Aorta (tissue), 5 donors: ENCODE data around the gene ANXA9. TPM values are rescaled to one million over a fixed set of nuclear protein-coding genes. Genes with fewer than 3 reads are reported as not detected.

Experiments used
- ATAC-seq: fragments of 200-7000 bp; cut with Tn5 transposase; one replicate; pipeline ENCODE4 v1.9.1; 2022; ENCODE audit warnings: moderate library complexity; ENCODE audit not compliant: low FRiP score
- DNase-seq, 2 donors: peaks; one replicate each; pipeline ENCODE4 v3.0.0-alpha.2; 2020
- H3K27ac ChIP-seq, 2 donors: one replicate each; pipeline ENCODE4 v1.5.1; 2013; ENCODE audit warnings: low read length in 2 of 2, mild to moderate bottlenecking in 2 of 2, moderate library complexity in 2 of 2, control low read depth in 1 of 2, inconsistent platforms in 1 of 2, low read depth in 1 of 2
- H3K27me3 ChIP-seq, 2 donors: one replicate each; pipeline ENCODE4 v1.6.1; 2013; ENCODE audit warnings: control low read depth in 1 of 2, low read length in 1 of 2, mild to moderate bottlenecking in 1 of 2, moderate library complexity in 1 of 2; ENCODE audit not compliant: insufficient read depth in 2 of 2, control insufficient read depth in 1 of 2
- H3K36me3 ChIP-seq, 2 donors: one replicate each; pipeline ENCODE4 v1.6.1; 2013; ENCODE audit warnings: control low read depth in 1 of 2, low read length in 1 of 2, mild to moderate bottlenecking in 1 of 2; ENCODE audit not compliant: insufficient read depth in 2 of 2, control insufficient read depth in 1 of 2
- H3K4me1 ChIP-seq, 2 donors: one replicate each; pipeline ENCODE4 v1.6.1; 2013; ENCODE audit warnings: low read length in 2 of 2, control low read depth in 1 of 2, mild to moderate bottlenecking in 1 of 2, moderate library complexity in 1 of 2; ENCODE audit not compliant: insufficient read depth in 2 of 2, control insufficient read depth in 1 of 2
- H3K4me3 ChIP-seq, 2 donors: one replicate each; pipeline ENCODE4 v1.5.1; 2013; ENCODE audit warnings: low read length in 2 of 2, control low read depth in 1 of 2, mild to moderate bottlenecking in 1 of 2
- H3K9me3 ChIP-seq: one replicate; pipeline ENCODE4 v1.6.1; 2013; ENCODE audit warnings: mild to moderate bottlenecking, low read length; ENCODE audit not compliant: control insufficient read depth
- WGBS, 2 donors: extraction: QIAGEN DNeasy Blood & Tissue Kit; methylation state at CpG; one replicate each; pipeline ENCODE4 v1.1.7; 2013; 5-methylcytosine and 5-hydroxymethylcytosine counted together
- intact Hi-C, 2 donors: fragments of 100-400 bp; cut with DNase I; formaldehyde crosslinking; loops; one replicate each; pipeline versions ENCODE4 v1.14.2 to v1.15.0; 2022
- polyA plus RNA-seq, 2 donors: library from polyadenylated mRNA; stranded (reverse); fragments of 200-250 nt; gene quantifications; one replicate each; pipeline ENCODE4 v1.2.3, GENCODE V29; 2013
- total RNA-seq, 2 donors: library from RNA; stranded (reverse); fragmentation: NEBNext Ultra II Directional; extraction: Animal tissue kit (Norgen Biotek cat#: 25700); gene quantifications; one replicate each; pipeline ENCODE4 v1.2.1, GENCODE V29; 2021
- donor health status: healthy with polysubstance abuse.
- donor health status: Bipolar disorder and iron deficiency.
- donor health status: DM: no; HTN: no; CAD: no.
- donor health status: DM: no; HTN: no; CAD: no.
- donor health status: DM: yes; HTN: yes; CAD: no.

ANXA9 gene
- total and polyA plus RNA-seq, 4 donors, result 0.15 TPM; not detected in 3

GRCh38 chr1:150964164-150964489 lies 18.0 kb upstream of the ANXA9 start:
- Histone ChIP-seq H3K9me3 (no peaks in the 10 kb centered on the region), H3K4me3 (no peak overlapping the region), H3K27ac (no peak overlapping the region), H3K27me3 (no peaks in the 10 kb centered on the region), H3K4me1 (no peaks in the 10 kb centered on the region), H3K36me3 (peaks cover 7 to 27% of the 10 kb centered on the region in 2 donors)
- 77 to 81% methylated on average over 5 of the region's 5 CpGs for WGBS, 2 donors
- intact Hi-C loops, result no loop called here
- DNase-seq (peak in 1 of 2 donors; percentile 19), ATAC-seq (no peak)

- Histone ChIP-seq H3K9me3 (no peaks in the 10 kb centered on the region), H3K4me1 (no peaks in the 10 kb centered on the region), H3K27ac (no peak overlapping the region), H3K27me3 (no peaks in the 10 kb centered on the region), H3K4me3 (no peak overlapping the region), H3K36me3 (peaks cover 7 to 25% of the 10 kb centered on the region in 2 donors)
- intact Hi-C loops, result no loop called here
- 86% methylated on average over 4 of the region's 4 CpGs for WGBS, 2 donors
- DNase-seq (peak in 1 of 2 donors; percentile 15), ATAC-seq (no peak)
These were observed 16.5 kb upstream of the ANXA9 start for GRCh38 chr1:150965605-150966004.

GRCh38 chr1:150966011-150966410 lies 16.1 kb upstream of the ANXA9 start:
- 53 to 61% methylated on average over 6 of the region's 6 CpGs for WGBS, 2 donors
- no peaks in the 10 kb centered on the region for H3K4me1 ChIP-seq
- H3K27me3 ChIP-seq, result no peaks in the 10 kb centered on the region
- intact Hi-C loops, result no loop called here
- ATAC-seq, result no peak
- H3K36me3 ChIP-seq, result peaks cover 7 to 25% of the 10 kb centered on the region in 2 donors
- no peak overlapping the region for H3K27ac ChIP-seq
- H3K4me3 ChIP-seq, result no peak overlapping the region
- no peaks in the 10 kb centered on the region for H3K9me3 ChIP-seq
- DNase-seq, result peak in 1 of 2 donors; percentile 12

GRCh38 chr1:150967936-150968335 lies 14.2 kb upstream of the ANXA9 start:
- peaks cover 7 to 23% of the 10 kb centered on the region in 2 donors for H3K36me3 ChIP-seq
- H3K4me3 ChIP-seq, result no peak overlapping the region
- intact Hi-C loops, result no loop called here
- H3K4me1 ChIP-seq, result no peaks in the 10 kb centered on the region
- no peaks in the 10 kb centered on the region for H3K9me3 ChIP-seq
- H3K27me3 ChIP-seq, result no peaks in the 10 kb centered on the region
- ATAC-seq (no peak), DNase-seq (peak; percentile 33 to 47)
- WGBS, 2 donors, result 96% methylated on average over 13 of the region's 13 CpGs
- no peak overlapping the region for H3K27ac ChIP-seq

GRCh38 chr1:150968491-150968890 lies 13.6 kb upstream of the ANXA9 start:
- intact Hi-C loops, result no loop called here
- 87 to 95% methylated on average over 4 of the region's 4 CpGs for WGBS, 2 donors
- Histone ChIP-seq H3K27me3 (no peaks in the 10 kb centered on the region), H3K27ac (no peak overlapping the region), H3K36me3 (peaks cover 7 to 23% of the 10 kb centered on the region in 2 donors), H3K4me3 (no peak overlapping the region), H3K9me3 (no peaks in the 10 kb centered on the region), H3K4me1 (no peaks in the 10 kb centered on the region)
- no peak for ATAC-seq
- peak; percentile 30 to 67 for DNase-seq

- 75% methylated on average over 3 of the region's 3 CpGs for WGBS, 2 donors
- no peaks in the 10 kb centered on the region for H3K27me3 ChIP-seq
- peak; percentile 8 to 31 for DNase-seq
- intact Hi-C loops, result loop anchor here in 1 of 2 donors (5.0 to 10.0 kb wide), 2 partner anchors 38 to 405 kb away; partner anchors contain the start of genes MINDY1 and PRUNE1
- ATAC-seq, result no peak
- no peaks in the 10 kb centered on the region for H3K9me3 ChIP-seq
- no peak overlapping the region for H3K4me3 ChIP-seq
- H3K36me3 ChIP-seq, result peaks cover 7 to 16% of the 10 kb centered on the region in 2 donors
- no peaks in the 10 kb centered on the region for H3K4me1 ChIP-seq
- no peak overlapping the region for H3K27ac ChIP-seq
These were observed 12.5 kb upstream of the ANXA9 start for GRCh38 chr1:150969626-150970025.

- Histone ChIP-seq H3K4me1 (no peaks in the 10 kb centered on the region), H3K27me3 (no peaks in the 10 kb centered on the region), H3K27ac (peak overlapping the region in 1 of 2 donors; percentile 59), H3K4me3 (no peak overlapping the region), H3K9me3 (no peaks in the 10 kb centered on the region), H3K36me3 (peaks cover 7 to 10% of the 10 kb centered on the region in 2 donors)
- ATAC-seq (peak; percentile 71), DNase-seq (peak; percentile 86 to 88)
- 35 to 36% methylated on average over 11 of the region's 11 CpGs for WGBS, 2 donors
- intact Hi-C loops, result loop anchor here in 1 of 2 donors (5.0 to 10.0 kb wide), 2 partner anchors 36 to 406 kb away; partner anchors contain the start of genes MINDY1 and PRUNE1
These were observed 11.1 kb upstream of the ANXA9 start for GRCh38 chr1:150970808-150971582.

- H3K27ac ChIP-seq, result peak overlapping the region in 1 of 2 donors; percentile 61
- no peaks in the 10 kb centered on the region for H3K4me1 ChIP-seq
- 60 to 62% methylated on average over 6 of the region's 6 CpGs for WGBS, 2 donors
- H3K27me3 ChIP-seq, result no peaks in the 10 kb centered on the region
- peaks cover under 1 to 5% of the 10 kb centered on the region in 2 donors for H3K36me3 ChIP-seq
- H3K9me3 ChIP-seq, result no peaks in the 10 kb centered on the region
- H3K4me3 ChIP-seq, result no peak overlapping the region
- peak in 1 of 2 donors; percentile 44 for DNase-seq
- intact Hi-C loops, result loop anchor here in 1 of 2 donors (5.0 to 10.0 kb wide), 2 partner anchors 36 to 407 kb away; partner anchors contain the start of genes MINDY1 and PRUNE1
- no peak for ATAC-seq
These were observed 10.3 kb upstream of the ANXA9 start for GRCh38 chr1:150971583-150972416.
